IMR-90 (cell line): ENCODE measurements around the gene OR1F1. TPM values are rescaled to one million over a fixed set of nuclear protein-coding genes. Genes with fewer than 3 reads are reported as not detected.

ENCODE experiments used
- ATAC-seq: fragments of 200-7000 bp; cut with Tn5 transposase; 2 replicates; pipeline ENCODE4 v1.9.1; 2020; ENCODE audit warnings: low read depth, mild to moderate bottlenecking, moderate library complexity
- BruUV-seq: library from RNA; stranded (reverse); fragments of 400-500 nt; replicated peaks from 2 replicates; lab custom pipeline; 2021; lab: Mats Ljungman, UMichigan
- CTCF ChIA-PET: fragments of 300-600 bp; formaldehyde crosslinking; extraction: SDS; loops from one replicate; lab custom pipeline; 2021; ENCODE audit warnings: antibody characterized with exemption; lab: Yijun Ruan, JAX
- POLR2A ChIA-PET: fragments of 300-600 bp; sonication (Branson Sonifier 250); formaldehyde crosslinking; loops from one replicate; lab custom pipeline; 2022; ENCODE audit warnings: antibody characterized with exemption; ENCODE audit not compliant: unreplicated experiment; lab: Charles Lee
- DNase-seq: peaks from one replicate; pipeline ENCODE4 v3.0.0; 2013
- H2AFZ ChIP-seq: replicated peaks from 2 replicates; pipeline ENCODE3; 2013; ENCODE audit warnings: low read length, mild to moderate bottlenecking; ENCODE audit not compliant: poor library complexity
- H2AK5ac ChIP-seq: 2 replicates; pipeline ENCODE4 v1.6.1; 2013; ENCODE audit warnings: low read depth, low read length, inconsistent platforms
- H2AK9ac ChIP-seq: replicated peaks from 2 replicates; pipeline ENCODE3; 2013; ENCODE audit warnings: mild to moderate bottlenecking, low read depth, low read length, moderate library complexity; ENCODE audit not compliant: poor library complexity
- H2BK120ac ChIP-seq: 2 replicates; pipeline ENCODE4 v1.6.1; 2013; ENCODE audit warnings: low read depth, low read length, inconsistent platforms
- H2BK15ac ChIP-seq: 3 replicates; pipeline ENCODE4 v1.6.1; 2013; ENCODE audit warnings: low read depth, low read length, inconsistent platforms
- H2BK20ac ChIP-seq: 2 replicates; pipeline ENCODE4 v1.6.1; 2013; ENCODE audit warnings: low read depth, mild to moderate bottlenecking, inconsistent platforms, low read length, moderate library complexity
- H2BK5ac ChIP-seq: 2 replicates; pipeline ENCODE4 v1.6.1; 2013; ENCODE audit warnings: mild to moderate bottlenecking, low read depth, low read length, inconsistent platforms; ENCODE audit not compliant: poor library complexity, severe bottlenecking
- H3K14ac ChIP-seq: replicated peaks from 2 replicates; pipeline ENCODE4 v1.6.1; 2013; ENCODE audit warnings: low read depth, low read length, inconsistent platforms
- H3K18ac ChIP-seq: 2 replicates; pipeline ENCODE4 v1.6.1; 2013; ENCODE audit warnings: low read depth, low read length, control low read depth
- H3K23ac ChIP-seq: 2 replicates; pipeline ENCODE4 v1.6.1; 2013; ENCODE audit warnings: low read depth, low read length, inconsistent platforms
- H3K27ac ChIP-seq: 2 replicates; pipeline ENCODE4 v1.5.1; 2013; ENCODE audit warnings: mild to moderate bottlenecking, control low read depth, low read length; ENCODE audit not compliant: insufficient read depth
- H3K27me3 ChIP-seq: 2 replicates; pipeline ENCODE4 v1.6.1; 2013; ENCODE audit warnings: low read length; ENCODE audit not compliant: control insufficient read depth, insufficient read depth
- H3K36me3 ChIP-seq: 2 replicates; pipeline ENCODE4 v1.6.1; 2013; ENCODE audit warnings: low read length, mixed read lengths; ENCODE audit not compliant: control insufficient read depth, insufficient read depth
- H3K4ac ChIP-seq: 2 replicates; pipeline ENCODE4 v1.6.1; 2013; ENCODE audit warnings: low read depth, low read length, inconsistent platforms
- H3K4me1 ChIP-seq: 2 replicates; pipeline ENCODE4 v1.6.1; 2013; ENCODE audit warnings: low read length, mixed read lengths; ENCODE audit not compliant: control insufficient read depth, insufficient read depth
- H3K4me2 ChIP-seq: 2 replicates; pipeline ENCODE4 v1.6.1; 2013; ENCODE audit warnings: low read depth, mild to moderate bottlenecking, control low read depth, low read length, moderate library complexity
- H3K4me3 ChIP-seq: 2 replicates; pipeline ENCODE4 v1.5.1; 2013; ENCODE audit warnings: low read depth, mild to moderate bottlenecking, control low read depth, low read length, moderate library complexity; ENCODE audit not compliant: insufficient read depth
- H3K56ac ChIP-seq: 2 replicates; pipeline ENCODE4 v1.6.1; 2013; ENCODE audit warnings: low read length, inconsistent platforms; ENCODE audit not compliant: insufficient read depth; ENCODE audit errors: extremely low read depth
- H3K79me1 ChIP-seq, 2 experiments: 2 replicates each; pipeline ENCODE4 v1.6.1; 2013; ENCODE audit warnings: low read length in 2 of 2, inconsistent platforms in 1 of 2, low read depth in 1 of 2
- H3K9ac ChIP-seq: 2 replicates; pipeline ENCODE4 v1.6.1; 2013; ENCODE audit warnings: low read depth, low read length, control low read depth
- H3K9me1 ChIP-seq: 2 replicates; pipeline ENCODE4 v1.6.1; 2013; ENCODE audit warnings: low read length, inconsistent platforms; ENCODE audit not compliant: insufficient read depth
- H3K9me3 ChIP-seq: 2 replicates; pipeline ENCODE4 v1.6.1; 2013; ENCODE audit warnings: low read length; ENCODE audit not compliant: control insufficient read depth, insufficient read depth
- H4K20me1 ChIP-seq: 2 replicates; pipeline ENCODE4 v1.6.1; 2013; ENCODE audit warnings: low read length, inconsistent platforms; ENCODE audit not compliant: insufficient read depth
- H4K5ac ChIP-seq: 2 replicates; pipeline ENCODE4 v1.6.1; 2013; ENCODE audit warnings: mild to moderate bottlenecking, low read depth, low read length, control low read depth
- H4K8ac ChIP-seq, 2 experiments: 2 replicates each; pipeline ENCODE4 v1.6.1; 2013; ENCODE audit warnings: low read depth in 2 of 2, low read length in 2 of 2, control low read depth in 1 of 2, inconsistent platforms in 1 of 2
- H4K91ac ChIP-seq: 2 replicates; pipeline ENCODE4 v1.6.1; 2013; ENCODE audit warnings: low read depth, low read length, inconsistent platforms; ENCODE audit not compliant: insufficient read depth
- BHLHE40 ChIP-seq: fragments of 150-350 bp; IDR thresholded peaks from 2 replicates; pipeline ENCODE4 v1.6.1; 2016; ENCODE audit warnings: mild to moderate bottlenecking, low read depth, low read length
- CEBPB ChIP-seq: IDR thresholded peaks from 2 replicates; pipeline ENCODE4 v1.6.1; 2012; ENCODE audit warnings: low read depth, low read length, improper control_type of control experiment
- CHD1 ChIP-seq: IDR thresholded peaks from 2 replicates; pipeline ENCODE4 v1.6.1; 2012; ENCODE audit warnings: low read depth, low read length, improper control_type of control experiment
- CTCF ChIP-seq: conservative IDR thresholded peaks from 2 replicates; pipeline ENCODE4 v1.5.1; 2012; ENCODE audit warnings: mild to moderate bottlenecking, low read depth, low read length, improper control_type of control experiment
- ELK1 ChIP-seq: fragments of 150-350 bp; IDR thresholded peaks from 2 replicates; pipeline ENCODE4 v1.6.1; 2016; ENCODE audit warnings: low read depth, mild to moderate bottlenecking, low read length, moderate library complexity, borderline replicate concordance
- FOS ChIP-seq: fragments of 150-350 bp; IDR thresholded peaks from 2 replicates; pipeline ENCODE4 v1.6.1; 2016; ENCODE audit warnings: low read depth, low read length
- MAFK ChIP-seq: IDR thresholded peaks from 2 replicates; pipeline ENCODE4 v1.6.1; 2012; ENCODE audit warnings: low read depth, low read length, improper control_type of control experiment
- MAZ ChIP-seq: IDR thresholded peaks from 2 replicates; pipeline ENCODE4 v1.6.1; 2012; ENCODE audit warnings: low read depth, mild to moderate bottlenecking, low read length, improper control_type of control experiment, moderate library complexity, borderline replicate concordance
- MXI1 ChIP-seq: IDR thresholded peaks from 2 replicates; pipeline ENCODE4 v1.6.1; 2012; ENCODE audit warnings: low read depth, mild to moderate bottlenecking, low read length, moderate library complexity, borderline replicate concordance
- NFE2L2 ChIP-seq: fragments of 150-350 bp; IDR thresholded peaks from 2 replicates; pipeline ENCODE4 v1.6.1; 2016; ENCODE audit warnings: low read depth, mild to moderate bottlenecking, low read length
- POLR2A ChIP-seq: IDR thresholded peaks from 2 replicates; pipeline ENCODE4 v1.6.1; 2012; ENCODE audit warnings: mild to moderate bottlenecking, low read depth, low read length
- RAD21 ChIP-seq: IDR thresholded peaks from 2 replicates; pipeline ENCODE4 v1.6.1; 2012; ENCODE audit warnings: low read length, improper control_type of control experiment
- RCOR1 ChIP-seq: IDR thresholded peaks from 2 replicates; pipeline ENCODE4 v1.6.1; 2012; ENCODE audit warnings: mild to moderate bottlenecking, low read length, improper control_type of control experiment; ENCODE audit not compliant: insufficient replicate concordance
- RFX5 ChIP-seq: IDR thresholded peaks from 2 replicates; pipeline ENCODE4 v1.8.0; 2012; ENCODE audit warnings: low read depth, mild to moderate bottlenecking, low read length, moderate library complexity
- SMC3 ChIP-seq: fragments of 150-350 bp; IDR thresholded peaks from 2 replicates; pipeline ENCODE4 v1.6.1; 2016; ENCODE audit warnings: low read depth, mild to moderate bottlenecking, antibody characterized with exemption, low read length, moderate library complexity
- USF2 ChIP-seq: fragments of 150-350 bp; IDR thresholded peaks from 2 replicates; pipeline ENCODE4 v1.6.1; 2017; ENCODE audit warnings: mild to moderate bottlenecking, antibody characterized with exemption, low read length, low read depth
- WGBS, 2 experiments: methylation state at CpG; one replicate each; pipeline versions ENCODE4 v1.1.5 to v1.1.7; 2013; ENCODE audit warnings: missing lambda C conversion rate in 2 of 2; ENCODE audit not compliant: insufficient read length in 1 of 2; ENCODE audit errors: extremely low coverage in 2 of 2; 5-methylcytosine and 5-hydroxymethylcytosine counted together
- dilution Hi-C: fragments of 300-500 bp; cut with HindIII; formaldehyde crosslinking; loops from one replicate; pipeline ENCODE4 v1.14.3; 2018; ENCODE audit warnings: low sequenced_read_pairs; ENCODE audit not compliant: unreplicated experiment
- in situ Hi-C: fragments of 300-500 bp; cut with MboI; formaldehyde crosslinking; loops from 3 replicates; pipeline ENCODE4 v1.14.3; 2019; ENCODE audit warnings: low sequenced_read_pairs, inconsistent platforms, mixed read lengths
- intact Hi-C: fragments of 100-400 bp; cut with micrococcal nuclease; formaldehyde crosslinking; loops from 2 replicates; pipeline ENCODE4 v1.10.0; 2022
- polyA plus RNA-seq, 3 experiments: library from polyadenylated mRNA; depleted of rRNA; stranded (reverse); fragments of >200 nt; gene quantifications; 2 replicates each; pipeline ENCODE4 v1.2.3, GENCODE V29; 2012; ENCODE audit warnings: low replicate concordance in 1 of 3
- total RNA-seq: library from RNA; depleted of rRNA; stranded (reverse); fragments of >200 nt; gene quantifications from 2 replicates; pipeline ENCODE4 v1.2.3, GENCODE V29; 2012

OR1F1 gene
- total and polyA plus RNA-seq, 2 of the 4 experiments (the other 2 are of a cell fraction), result 0.12 TPM; not detected in 1

DNA sequence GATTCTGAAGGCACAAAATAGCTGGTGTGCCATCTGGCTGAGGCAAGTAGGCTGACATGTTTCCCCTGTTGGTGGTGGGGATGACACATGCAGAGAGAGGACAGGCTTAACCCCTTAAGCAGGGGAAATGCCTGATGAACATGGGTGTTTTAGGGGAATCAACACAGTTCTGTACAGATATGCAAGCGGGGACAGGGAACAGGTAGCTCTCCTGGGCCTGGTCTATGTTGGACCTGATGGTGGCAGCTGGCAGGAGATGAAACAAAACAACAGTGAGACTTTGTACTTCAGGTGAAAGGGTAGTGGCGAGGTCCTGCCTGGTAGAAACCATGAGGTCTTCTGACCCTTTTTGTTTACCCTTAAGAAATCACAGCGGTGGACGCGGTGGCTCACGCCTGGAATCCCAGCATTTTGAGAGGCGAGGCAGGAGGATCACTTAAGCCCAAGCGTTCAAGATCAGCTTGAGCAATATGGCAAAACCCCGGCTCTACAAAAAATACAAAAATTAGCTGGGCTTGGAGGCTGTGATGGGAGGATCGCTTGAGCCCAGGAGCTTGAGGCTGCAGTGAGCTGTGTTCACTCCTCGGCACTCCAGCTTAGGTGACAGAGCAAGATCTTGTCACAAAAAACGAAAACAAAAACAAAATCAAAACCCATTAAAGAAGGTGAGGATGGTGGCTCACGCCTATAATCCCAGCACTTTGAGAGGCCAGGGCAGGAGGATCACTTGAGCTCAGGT, 10.5 kb downstream of the OR1F1 start:
- Histone ChIP-seq H2AK9ac (no peak overlapping the region), H2BK5ac (no peak overlapping the region), H2BK15ac (no peak overlapping the region), H2AFZ (no peak overlapping the region), H3K36me3 (no peaks in the 10 kb centered on the region), H3K4me1 (no peaks in the 10 kb centered on the region), H3K9ac (no peak overlapping the region), H3K14ac (no peak overlapping the region), H3K9me3 (no peaks in the 10 kb centered on the region), H4K5ac (no peak overlapping the region), H2AK5ac (no peak overlapping the region), H3K18ac (no peak overlapping the region), H3K4me3 (no peak overlapping the region), H3K79me1 (no peaks in the 10 kb centered on the region), H3K56ac (no peak overlapping the region), H4K20me1 (no peaks in the 10 kb centered on the region), H2BK20ac (no peak overlapping the region), H3K4me2 (no peak overlapping the region), H4K91ac (no peak overlapping the region), H3K23ac (no peak overlapping the region), H2BK120ac (no peak overlapping the region), H3K27ac (no peak overlapping the region), H4K8ac (no peak overlapping the region), H3K9me1 (no peaks in the 10 kb centered on the region), H3K27me3 (peaks cover 9% of the 10 kb centered on the region; the same call in 1 of the 2 replicates), H3K4ac (no peak overlapping the region)
- no peak for DNase-seq
- TF ChIP-seq BHLHE40, result no peak
- TF ChIP-seq USF2, result no peak
- TF ChIP-seq MXI1, result no peak
- TF ChIP-seq CHD1, result no peak
- TF ChIP-seq POLR2A, result no peak
- no peak for TF ChIP-seq FOS
- no peak for TF ChIP-seq ELK1
- no peak for TF ChIP-seq MAZ
- TF ChIP-seq RAD21, result no peak
- no peak for TF ChIP-seq NFE2L2
- TF ChIP-seq RCOR1, result no peak
- no peak for TF ChIP-seq MAFK
- TF ChIP-seq SMC3, result no peak
- no peak for TF ChIP-seq CEBPB
- no peak for TF ChIP-seq CTCF
- TF ChIP-seq RFX5, result no peak
- intact Hi-C loops (no loop called here), dilution Hi-C loops (no loop called here), in situ Hi-C loops (no loop called here)
- no TSS peak for BruUV-seq
- ChIA-PET CTCF (interaction anchor here (0.6 kb wide), 1 partner anchor 47 kb away, joined by 3 read pairs; no protein-coding TSS in a partner anchor), POLR2A (no interaction called here)
- WGBS, 2 experiments, result 83% methylated on average over 5 of the region's 13 CpGs; no CpG with 5 or more reads in 1 of the 2 experiments
- no peak for ATAC-seq
